HuH-7 (cell line): ENCODE data around the gene METRN.

ENCODE experiments used
- DNase-seq: peaks from one replicate; pipeline ENCODE4 v3.0.0; 2011; ENCODE audit warnings: low spot score

METRN gene

DNA sequence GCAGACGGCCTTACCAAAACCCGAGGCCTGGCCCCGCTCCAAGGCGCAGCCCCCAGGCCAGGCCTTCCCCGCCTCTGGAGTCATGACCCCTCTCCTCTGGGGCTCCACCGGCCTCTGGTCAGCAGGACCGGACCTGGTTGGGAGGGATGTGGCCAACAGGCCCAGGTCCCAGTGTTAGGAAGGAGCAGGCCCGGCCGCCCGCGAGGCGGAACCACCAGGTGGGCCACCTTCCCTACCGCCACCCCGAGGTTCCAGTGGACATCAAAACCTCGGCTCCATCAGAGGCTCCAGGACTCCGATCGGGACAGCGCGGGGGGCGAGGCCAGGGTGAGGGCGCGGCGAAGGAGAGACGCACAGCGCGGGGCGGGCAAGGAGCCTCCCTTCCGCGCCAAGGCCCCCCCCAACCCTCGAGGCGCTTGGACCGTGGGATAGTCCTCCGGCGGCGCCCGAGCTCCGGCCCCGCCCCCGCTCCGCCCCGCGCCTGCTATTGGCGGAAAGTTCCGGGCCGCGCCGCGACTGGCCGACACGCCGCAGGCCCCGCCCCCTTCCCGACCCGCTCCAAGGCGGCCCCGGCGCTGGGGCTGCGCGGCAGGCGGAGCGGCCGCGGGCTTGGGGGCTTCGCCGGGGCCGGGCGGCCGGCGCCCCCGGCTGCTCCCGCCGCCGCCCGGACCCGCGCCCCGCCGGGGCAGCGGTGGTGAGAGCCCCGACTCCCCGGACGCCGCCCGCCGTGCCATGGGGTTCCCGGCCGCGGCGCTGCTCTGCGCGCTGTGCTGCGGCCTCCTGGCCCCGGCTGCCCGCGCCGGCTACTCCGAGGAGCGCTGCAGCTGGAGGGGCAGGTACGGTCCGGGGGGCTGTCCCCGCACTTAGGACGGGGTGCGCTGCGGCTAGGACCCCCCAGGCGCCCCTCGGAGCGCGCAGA, at the start of gene METRN:
Gene METRN (plus strand): TSS at position 561 of the 919 bp plus-strand sequence. CDS start 172 bp downstream, at position 733.
- peak; percentile 77 for DNase-seq

DNA sequence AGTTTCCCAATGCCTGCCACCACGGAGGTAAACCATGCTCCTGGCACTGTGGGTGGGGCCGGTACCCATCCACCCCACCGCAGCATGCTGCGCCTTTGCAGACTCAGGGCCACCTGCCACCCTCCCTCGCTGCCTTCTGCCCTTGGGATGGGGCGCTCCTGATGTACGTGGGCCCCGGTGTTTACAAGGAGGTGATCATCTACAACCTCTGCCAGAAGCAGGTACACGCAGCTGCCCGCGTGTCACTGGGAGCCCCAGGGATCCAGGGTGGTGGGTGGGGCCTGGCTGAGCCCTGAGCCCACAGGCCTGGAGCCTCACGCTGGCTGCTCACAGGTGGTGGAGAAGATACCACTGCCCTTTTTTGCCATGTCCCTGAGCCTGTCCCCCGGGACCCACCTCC, 48.3 kb upstream of the METRN start:
- no peak for DNase-seq

DNA sequence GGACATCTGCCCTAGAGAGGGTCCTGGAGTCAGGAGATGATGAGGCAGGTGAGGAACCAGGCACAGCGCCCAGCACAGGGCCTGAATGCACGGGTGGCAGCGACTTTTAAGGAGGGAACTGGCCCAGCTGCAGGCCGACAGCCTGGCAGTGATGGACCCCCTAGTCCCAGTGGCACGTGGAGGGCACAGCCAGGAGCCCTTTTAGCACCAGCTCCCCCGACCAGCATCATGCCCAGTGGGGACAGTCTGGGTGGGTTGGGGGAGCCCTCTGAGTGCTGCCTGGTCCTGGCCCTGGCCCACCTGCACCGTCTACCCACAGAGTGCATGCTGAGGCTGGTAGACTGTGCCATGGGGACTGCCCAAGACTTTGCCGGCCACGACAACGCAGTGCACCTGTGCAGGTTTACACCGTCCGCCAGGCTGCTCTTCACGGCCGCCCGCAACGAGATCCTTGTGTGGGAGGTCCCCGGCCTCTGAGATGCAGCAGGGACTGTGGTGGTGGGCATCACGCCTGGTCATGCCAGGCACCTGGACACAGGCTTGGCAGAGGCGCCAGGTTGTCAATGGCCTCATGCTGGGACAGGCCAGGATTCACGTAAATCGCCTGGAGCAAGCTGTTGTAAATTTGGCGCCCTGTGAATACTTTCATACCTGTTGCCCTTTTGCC, 47.7 kb upstream of the METRN start:
- no peak for DNase-seq

DNA sequence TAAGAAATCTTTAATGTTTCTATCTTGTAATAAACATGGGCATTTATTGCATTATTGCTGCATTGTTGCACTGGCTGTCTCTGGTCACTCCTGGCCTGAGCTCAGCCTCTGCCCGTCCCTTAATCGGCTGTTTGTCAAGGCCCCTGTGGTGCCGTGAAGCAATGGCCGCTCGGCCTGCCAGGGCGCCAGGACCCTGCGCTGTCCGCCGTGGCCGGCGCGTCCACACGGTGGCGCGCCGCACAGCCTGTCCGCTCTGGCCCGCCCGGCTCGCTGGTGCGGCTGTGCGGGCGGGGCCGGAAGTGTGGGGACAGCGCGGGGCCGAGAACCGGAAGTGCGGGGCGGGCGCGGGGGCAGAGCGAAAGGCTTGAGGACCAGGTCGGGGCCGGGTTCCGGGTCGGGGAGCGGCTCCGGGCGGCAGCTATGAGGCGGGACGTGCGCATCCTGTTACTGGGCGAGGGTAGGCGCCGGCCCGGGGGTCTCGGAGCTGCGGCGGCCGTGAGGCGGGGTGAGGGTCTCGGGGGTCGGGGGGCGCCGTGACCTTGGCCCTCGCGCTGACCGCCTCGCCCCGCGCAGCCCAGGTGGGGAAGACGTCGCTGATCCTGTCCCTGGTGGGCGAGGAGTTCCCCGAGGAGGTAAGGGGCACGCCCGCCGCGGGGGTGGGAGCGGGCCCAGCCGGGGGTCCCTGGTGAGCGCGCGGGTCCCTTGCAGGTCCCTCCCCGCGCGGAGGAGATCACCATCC, 47.0 kb upstream of the METRN start, which contains the start of gene RHOT2:
Gene RHOT2 (plus strand): TSS at position 353 of the 739 bp plus-strand sequence. CDS start 68 bp downstream, at position 421.
- DNase-seq = peak; percentile 71

DNA sequence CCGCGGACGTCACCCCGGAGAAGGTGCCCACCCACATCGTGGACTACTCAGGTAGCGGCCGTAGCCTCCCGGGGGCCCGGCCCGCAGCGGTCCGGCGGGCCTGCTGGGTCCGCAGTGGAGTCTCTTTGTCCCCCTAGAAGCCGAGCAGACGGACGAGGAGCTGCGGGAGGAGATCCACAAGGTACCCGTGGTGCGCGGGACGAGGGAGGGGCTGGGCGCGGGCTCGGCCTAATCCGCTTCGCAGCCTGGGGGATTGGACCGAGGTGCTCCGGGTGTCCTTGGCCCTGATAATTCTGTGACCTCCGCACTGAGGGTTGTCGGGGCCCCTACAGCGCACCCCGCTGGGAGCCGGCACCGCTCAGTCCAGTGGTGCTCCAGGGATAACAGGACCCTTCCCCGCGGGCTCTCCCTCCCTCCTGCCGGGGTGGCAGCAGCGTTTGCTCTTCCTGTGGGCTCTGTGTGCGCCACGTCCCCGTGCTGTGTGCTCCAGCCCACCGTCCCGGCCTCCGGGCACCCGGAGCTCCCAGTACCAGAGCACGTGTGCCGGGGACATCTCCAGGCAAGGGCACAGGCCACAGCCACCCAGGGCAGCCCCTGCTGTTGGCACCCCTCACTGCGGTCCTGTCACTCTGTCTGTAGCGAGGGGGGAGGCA, 46.3 kb upstream of the METRN start:
- DNase-seq = no peak

DNA sequence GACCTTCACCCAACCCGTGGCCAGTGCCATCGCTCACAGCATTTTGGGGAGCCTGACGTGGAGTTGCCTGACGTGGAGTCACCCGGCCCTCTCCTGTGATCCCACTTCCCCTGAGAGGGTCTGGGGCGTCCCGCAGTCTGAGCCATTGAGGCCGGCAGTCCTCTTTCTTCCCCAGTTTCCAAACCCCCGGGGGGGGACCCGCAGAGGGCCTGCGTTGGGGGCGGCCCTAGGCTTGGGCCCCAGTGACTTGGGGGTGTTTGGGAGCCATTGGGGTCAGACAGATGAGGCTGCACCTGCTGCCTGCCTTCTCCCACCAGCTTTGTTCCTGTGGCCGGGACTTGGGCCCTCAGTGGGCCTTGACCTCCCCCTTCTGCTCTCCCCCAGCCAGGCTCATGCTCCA, 45.3 kb upstream of the METRN start:
- no peak for DNase-seq

DNA sequence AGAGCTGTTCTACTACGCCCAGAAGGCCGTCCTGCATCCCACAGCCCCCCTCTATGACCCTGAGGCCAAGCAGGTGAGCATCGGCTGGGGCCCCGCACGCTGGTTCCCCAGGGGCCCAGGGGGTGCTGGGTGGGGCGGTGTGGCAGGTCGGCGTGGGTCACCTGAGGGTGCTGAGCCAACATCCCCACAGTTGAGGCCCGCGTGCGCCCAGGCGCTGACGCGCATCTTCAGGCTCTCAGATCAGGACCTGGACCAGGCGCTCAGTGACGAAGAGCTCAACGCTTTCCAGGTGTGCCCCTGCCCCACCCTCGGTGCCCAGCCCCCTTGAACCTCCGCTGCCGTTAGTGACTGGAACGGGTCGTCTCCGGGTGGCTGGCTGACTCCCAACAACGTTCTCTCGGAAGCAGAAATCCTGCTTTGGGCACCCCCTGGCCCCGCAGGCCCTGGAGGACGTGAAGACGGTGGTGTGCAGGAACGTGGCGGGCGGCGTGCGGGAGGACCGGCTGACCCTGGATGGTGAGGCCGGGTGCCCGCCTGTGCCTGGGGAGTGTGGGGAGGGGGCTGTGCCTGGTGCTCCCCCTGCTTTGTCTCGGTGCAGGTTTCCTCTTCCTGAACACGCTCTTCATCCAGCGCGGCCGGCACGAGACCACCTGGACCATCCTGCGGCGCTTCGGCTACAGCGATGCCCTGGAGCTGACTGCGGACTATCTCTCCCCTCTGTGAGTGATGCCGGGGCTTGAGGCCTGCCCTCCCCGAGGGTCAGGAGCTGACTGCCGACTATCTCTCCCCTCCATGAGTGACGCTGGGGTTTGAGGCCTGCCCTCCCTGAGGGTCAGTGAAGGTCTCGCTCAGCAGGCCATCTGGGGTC, 44.2 kb upstream of the METRN start:
- no peak for DNase-seq

DNA sequence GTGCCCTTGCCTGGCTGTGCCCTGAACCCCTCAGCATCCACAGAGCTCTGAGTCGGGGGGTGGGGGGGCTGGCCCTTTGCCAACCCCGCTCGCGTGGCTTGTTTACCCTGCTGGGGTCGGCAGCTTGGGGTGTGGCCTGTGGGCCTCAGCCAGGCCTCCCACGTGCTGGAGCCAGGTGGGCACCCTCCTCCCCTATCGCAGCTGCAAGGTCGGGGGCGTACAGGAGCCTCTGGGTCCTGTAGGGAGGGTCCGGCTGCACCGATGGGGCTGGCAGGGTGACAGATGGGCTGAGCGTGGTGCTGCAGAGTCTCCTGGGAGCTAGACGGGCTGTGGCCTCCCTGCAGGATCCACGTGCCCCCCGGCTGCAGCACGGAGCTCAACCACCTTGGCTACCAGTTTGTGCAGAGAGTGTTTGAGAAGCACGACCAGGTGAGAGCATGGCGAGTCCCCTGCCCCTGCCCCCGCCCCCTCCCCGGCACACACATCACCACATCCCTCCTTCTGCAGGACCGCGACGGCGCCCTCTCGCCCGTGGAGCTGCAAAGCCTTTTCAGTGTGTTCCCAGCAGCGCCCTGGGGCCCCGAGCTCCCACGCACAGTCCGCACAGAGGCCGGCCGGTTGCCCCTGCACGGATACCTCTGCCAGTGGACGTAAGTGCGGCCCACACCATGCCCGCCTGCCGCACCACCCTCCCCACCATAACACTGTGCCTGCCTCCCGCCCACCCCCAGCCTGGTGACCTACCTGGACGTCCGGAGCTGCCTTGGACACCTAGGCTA, 43.4 kb upstream of the METRN start:
- no peak for DNase-seq

DNA sequence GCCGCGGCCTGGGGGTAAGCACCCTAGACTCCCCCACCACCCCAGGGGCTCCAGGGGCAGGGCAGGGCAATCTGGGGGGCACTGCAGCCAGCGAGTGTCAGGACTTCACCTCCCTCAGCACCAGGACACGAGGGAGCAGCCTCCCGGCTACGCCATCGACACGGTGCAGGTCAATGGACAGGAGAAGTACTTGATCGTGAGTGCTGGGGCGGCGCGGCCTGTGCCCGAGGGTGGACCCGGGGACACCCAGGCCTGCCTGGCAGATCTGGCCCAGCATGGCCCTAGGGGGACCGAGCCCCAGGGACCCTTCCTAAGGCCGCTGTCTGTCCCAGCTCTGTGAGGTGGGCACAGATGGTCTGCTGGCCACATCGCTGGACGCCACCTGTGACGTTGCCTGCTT, 42.5 kb upstream of the METRN start:
- DNase-seq = no peak

DNA sequence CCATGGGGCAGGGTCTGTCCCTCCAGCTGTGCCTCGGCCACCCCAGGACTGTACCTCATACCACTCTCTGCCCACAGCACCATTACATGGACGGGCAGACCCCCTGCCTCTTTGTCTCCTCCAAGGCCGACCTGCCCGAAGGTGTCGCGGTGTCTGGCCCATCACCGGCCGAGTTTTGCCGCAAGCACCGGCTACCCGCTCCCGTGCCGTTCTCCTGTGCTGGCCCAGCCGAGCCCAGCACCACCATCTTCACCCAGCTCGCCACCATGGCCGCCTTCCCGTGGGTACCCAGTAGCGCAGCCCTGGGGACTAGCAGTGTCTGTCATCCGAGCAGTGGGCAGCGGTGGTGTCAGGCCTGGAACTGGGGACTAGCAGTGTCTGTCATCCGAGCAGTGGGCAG, 42.1 kb upstream of the METRN start:
- no peak for DNase-seq

DNA sequence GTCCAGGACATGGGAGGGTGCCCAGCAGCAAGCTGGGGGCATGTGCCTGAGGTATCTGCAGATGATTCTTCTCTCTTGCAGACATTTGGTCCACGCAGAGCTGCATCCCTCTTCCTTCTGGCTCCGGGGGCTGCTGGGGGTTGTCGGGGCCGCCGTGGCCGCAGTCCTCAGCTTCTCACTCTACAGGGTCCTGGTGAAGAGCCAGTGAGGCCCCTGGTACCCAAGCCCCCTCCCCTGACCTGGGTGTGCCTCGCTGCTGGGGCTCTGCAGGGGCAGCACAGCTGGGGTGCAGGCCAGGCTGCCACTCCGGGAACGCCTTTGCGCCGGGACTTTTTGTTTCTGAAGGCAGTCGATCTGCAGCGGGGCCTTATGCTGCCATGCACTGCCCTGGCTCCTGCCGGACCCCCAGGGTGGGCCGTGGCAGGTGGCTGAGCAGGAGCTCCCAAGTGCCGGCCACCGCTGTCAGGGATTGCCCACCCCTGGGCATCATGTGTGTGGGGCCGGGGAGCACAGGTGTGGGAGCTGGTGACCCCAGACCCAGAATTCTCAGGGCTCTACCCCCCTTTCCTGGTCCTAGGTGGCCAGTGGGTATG, 41.4 kb upstream of the METRN start:
- no peak for DNase-seq

DNA sequence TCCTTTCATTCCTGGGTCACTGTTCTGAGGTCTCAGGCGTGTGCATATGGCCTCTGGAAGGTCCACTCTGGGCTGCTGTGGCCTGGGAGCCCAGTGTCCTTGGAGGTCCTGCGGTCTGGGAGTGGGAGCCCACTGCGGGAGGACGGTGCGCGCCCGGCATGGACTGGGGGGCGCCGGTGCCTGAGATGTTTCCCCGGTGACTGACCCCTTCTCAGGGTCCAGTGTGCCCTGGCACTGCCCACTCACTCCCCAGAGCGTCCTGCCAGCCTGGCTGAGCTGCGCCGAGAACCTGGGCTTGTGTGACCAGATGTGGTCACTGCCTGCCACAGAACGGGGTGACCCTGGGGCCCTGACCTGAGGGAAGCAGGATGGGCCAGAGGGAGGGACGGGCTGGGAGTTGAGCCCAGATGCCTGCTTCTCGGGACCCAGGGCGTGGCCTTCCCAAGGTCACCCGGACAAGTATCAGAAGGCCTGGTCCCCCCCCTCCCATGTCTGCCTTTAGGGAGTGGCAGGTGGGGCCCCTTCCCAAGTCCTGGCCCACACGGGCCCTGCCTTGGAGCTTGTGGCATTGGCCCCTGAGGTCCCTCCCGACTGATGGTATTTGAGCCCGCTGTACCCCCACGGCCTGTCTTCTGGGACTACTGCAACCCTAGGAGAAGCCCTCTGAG, 40.6 kb upstream of the METRN start:
- no peak for DNase-seq

DNA sequence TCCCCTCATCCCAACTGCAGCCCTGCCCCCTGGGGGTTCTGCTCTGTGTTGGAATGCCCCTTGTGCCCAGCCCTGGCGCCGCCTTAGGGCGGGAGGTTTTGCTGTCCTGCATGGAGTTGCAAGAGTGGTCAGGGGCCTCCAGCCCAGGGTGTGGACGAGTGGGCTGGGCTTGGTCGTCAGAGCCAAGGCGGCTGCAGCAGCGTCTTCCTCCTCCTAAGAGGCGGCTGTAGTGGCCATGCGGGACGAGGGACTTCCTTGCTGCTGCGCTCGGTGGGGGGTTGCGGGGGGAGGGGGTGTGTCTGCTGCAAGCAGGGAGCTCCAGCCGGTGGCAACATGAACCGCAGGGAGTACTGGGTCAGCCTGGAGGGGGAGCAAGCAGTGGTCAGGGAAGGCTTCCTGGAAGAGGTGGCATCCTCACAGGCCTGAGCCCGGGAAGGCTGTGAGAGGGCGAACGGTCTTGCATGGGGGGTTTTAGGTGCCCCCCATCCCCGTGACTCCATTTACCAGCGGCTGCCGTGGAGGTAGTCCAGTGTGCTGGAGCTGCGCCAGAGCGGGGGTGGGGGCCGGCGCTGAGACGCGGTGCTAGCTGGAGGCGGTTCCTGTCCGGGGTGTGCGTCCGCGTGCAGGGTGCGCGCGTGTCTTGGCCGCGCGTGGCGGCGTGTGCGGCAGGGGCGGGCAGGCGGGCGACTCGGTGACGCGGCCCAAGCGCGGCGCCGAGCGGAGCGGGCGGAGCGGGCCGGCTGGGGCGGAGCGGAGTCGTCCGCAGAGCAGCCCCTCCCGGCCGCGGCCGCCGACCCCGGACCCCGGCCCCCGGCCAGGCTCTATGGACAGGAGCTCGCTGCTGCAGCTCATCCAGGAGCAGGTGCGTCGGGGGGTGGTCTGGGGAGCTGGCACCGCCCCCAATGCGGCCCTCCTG, 39.7 kb upstream of the METRN start, which contains the start of gene RHBDL1:
Gene RHBDL1 (plus strand): TSS at position 704 of the 916 bp plus-strand sequence. CDS start 120 bp downstream, at position 824.
- peak; percentile 50 for DNase-seq

DNA sequence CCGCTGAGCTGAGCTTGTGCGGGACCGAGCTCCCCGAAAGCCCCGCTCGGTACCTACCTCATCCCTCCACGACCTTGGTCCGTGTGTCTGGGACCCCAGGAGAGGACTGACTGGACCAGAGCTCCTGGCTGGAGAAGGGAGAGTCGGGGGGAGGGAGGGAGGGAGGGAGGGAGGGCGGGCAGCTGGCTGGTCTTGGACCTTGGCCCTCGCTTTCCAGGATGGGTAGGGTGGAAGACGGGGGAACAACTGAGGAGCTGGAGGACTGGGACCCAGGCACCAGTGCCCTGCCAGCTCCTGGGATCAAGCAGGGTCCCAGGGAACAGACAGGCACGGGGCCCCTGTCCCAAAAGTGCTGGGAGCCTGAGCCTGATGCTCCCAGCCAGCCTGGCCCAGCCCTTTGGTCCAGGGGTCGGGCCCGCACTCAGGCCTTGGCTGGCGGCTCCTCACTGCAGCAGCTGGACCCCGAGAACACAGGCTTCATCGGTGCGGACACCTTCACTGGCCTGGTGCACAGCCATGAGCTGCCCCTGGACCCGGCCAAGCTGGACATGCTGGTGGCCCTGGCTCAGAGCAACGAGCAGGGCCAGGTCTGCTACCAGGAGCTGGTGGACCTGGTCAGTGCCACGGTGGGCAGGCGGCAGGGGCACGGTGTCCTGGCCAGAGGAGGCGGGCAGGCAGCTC, 38.9 kb upstream of the METRN start:
- DNase-seq = peak; percentile 42

DNA sequence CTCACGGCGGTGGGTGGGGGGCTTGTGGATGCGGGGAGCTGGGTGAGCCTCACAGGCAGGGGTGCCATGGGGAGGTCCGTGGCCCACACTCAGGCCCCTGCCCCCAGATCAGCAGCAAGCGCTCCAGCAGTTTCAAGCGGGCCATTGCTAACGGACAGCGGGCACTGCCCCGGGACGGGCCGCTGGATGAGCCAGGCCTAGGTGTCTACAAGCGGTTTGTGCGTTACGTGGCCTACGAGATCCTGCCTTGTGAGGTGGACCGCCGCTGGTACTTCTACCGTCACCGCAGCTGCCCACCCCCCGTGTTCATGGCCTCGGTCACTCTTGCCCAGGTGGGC, 38.4 kb upstream of the METRN start:
- DNase-seq = no peak

DNA sequence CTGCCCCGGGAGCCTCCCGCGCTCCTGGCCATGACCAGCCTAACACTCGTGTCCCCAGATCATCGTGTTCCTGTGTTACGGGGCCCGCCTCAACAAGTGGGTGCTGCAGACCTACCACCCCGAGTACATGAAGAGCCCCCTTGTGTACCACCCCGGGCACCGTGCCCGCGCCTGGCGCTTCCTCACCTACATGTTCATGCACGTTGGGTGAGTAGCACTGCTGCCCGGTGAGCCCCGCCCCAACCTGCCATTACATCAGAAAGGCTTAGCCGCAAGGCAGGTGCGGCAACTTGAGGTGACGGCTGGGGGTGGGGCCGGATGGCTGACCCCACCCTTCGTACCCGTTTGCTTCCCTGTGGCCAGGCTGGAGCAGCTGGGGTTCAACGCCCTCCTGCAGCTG, 38.0 kb upstream of the METRN start:
- DNase-seq = no peak
